GM21381 (cell line): ENCODE data around the gene LDLRAD2.

Experiments
- ATAC-seq: cut with Tn5 transposase; IDR thresholded peaks from one replicate; pipeline ENCODE4 v1.9.1; 2021; ENCODE audit warnings: mild to moderate bottlenecking, moderate library complexity; ENCODE audit not compliant: unreplicated experiment

LDLRAD2 gene

GRCh38 chr1:21857840-21858670 is 46.0 kb downstream of the LDLRAD2 start:
- ATAC-seq, result no peak

GRCh38 chr1:21859669-21860179 is 47.7 kb downstream of the LDLRAD2 start:
- ATAC-seq, result no peak

- no peak for ATAC-seq
Measured at GRCh38 chr1:21860971-21861370, 48.9 kb downstream of the LDLRAD2 start.

GRCh38 chr1:21861602-21862429 is 49.8 kb downstream of the LDLRAD2 start:
- ATAC-seq, result no peak

- no peak for ATAC-seq
Measured at GRCh38 chr1:21863981-21864380, 51.9 kb downstream of the LDLRAD2 start.

GRCh38 chr1:21864730-21865129 is 52.7 kb downstream of the LDLRAD2 start:
- ATAC-seq, result no peak

GRCh38 chr1:21865609-21865942 is 53.5 kb downstream of the LDLRAD2 start:
- ATAC-seq, result no peak

GRCh38 chr1:21865943-21866706 is 54.1 kb downstream of the LDLRAD2 start:
- ATAC-seq, result peak; percentile 63

GRCh38 chr1:21866707-21867043 is 54.6 kb downstream of the LDLRAD2 start:
- no peak for ATAC-seq

- ATAC-seq, result no peak
Measured at GRCh38 chr1:21867451-21867996, 55.5 kb downstream of the LDLRAD2 start.

- no peak for ATAC-seq
Measured at GRCh38 chr1:21868482-21868881, 56.4 kb downstream of the LDLRAD2 start.

GRCh38 chr1:21868941-21869454 is 56.9 kb downstream of the LDLRAD2 start:
- no peak for ATAC-seq

GRCh38 chr1:21869620-21870121 is 57.6 kb downstream of the LDLRAD2 start:
- no peak for ATAC-seq

GRCh38 chr1:21870611-21871010 is 58.5 kb downstream of the LDLRAD2 start:
- no peak for ATAC-seq

GRCh38 chr1:21871943-21872342 is 59.9 kb downstream of the LDLRAD2 start:
- ATAC-seq, result no peak

GRCh38 chr1:21872445-21873079 is 60.5 kb downstream of the LDLRAD2 start:
- ATAC-seq, result no peak

- no peak for ATAC-seq
Measured at GRCh38 chr1:21873174-21873573, 61.1 kb downstream of the LDLRAD2 start.

- no peak for ATAC-seq
Measured at GRCh38 chr1:21873761-21874160, 61.7 kb downstream of the LDLRAD2 start.

GRCh38 chr1:21874328-21874727 is 62.3 kb downstream of the LDLRAD2 start:
- no peak for ATAC-seq
